ENCODE results near the gene ZDHHC8. TPM values are rescaled to one million over a fixed set of nuclear protein-coding genes. Genes with fewer than 3 reads are reported as not detected.

The ZDHHC8 gene
- total and polyA plus RNA-seq, 2 experiments from 2014 or later = 30.3 to 53.4 TPM

DNA sequence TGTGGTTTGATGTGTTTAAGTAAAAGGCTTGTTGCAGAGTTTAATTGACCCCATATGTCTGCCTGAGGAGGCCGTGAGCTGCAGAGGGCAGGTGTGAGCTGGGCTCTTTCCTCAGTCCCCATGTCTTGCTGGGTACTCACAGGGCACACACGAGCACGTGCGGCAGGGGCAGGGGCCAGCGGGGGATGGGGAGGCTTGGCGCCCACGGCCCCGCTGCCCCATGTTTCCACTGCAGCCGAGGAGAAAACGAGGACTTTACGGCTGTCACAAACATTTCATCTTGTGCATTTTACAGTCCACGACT is 43.9 kb downstream of the ZDHHC8 start:
- H3K9me3 ChIP-seq (ENCODE audit: low read depth) = no peaks in the 10 kb centered on the region
- no peaks in the 10 kb centered on the region for H3K36me3 ChIP-seq
- no peaks in the 10 kb centered on the region for H3K27me3 ChIP-seq
- H3K4me1 ChIP-seq (ENCODE audit: low read depth) = no peaks in the 10 kb centered on the region
- no peak for DNase-seq (ENCODE audit: low read depth in 1 of 2, low spot score in 1 of 2)
- H3K27ac ChIP-seq = no peak overlapping the region
- H3K4me3 ChIP-seq = no peak overlapping the region
- TF ChIP-seq, protein P1, sequence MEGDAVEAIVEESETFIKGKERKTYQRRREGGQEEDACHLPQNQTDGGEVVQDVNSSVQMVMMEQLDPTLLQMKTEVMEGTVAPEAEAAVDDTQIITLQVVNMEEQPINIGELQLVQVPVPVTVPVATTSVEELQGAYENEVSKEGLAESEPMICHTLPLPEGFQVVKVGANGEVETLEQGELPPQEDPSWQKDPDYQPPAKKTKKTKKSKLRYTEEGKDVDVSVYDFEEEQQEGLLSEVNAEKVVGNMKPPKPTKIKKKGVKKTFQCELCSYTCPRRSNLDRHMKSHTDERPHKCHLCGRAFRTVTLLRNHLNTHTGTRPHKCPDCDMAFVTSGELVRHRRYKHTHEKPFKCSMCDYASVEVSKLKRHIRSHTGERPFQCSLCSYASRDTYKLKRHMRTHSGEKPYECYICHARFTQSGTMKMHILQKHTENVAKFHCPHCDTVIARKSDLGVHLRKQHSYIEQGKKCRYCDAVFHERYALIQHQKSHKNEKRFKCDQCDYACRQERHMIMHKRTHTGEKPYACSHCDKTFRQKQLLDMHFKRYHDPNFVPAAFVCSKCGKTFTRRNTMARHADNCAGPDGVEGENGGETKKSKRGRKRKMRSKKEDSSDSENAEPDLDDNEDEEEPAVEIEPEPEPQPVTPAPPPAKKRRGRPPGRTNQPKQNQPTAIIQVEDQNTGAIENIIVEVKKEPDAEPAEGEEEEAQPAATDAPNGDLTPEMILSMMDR (IDR thresholded peaks at IDR 0.05; ENCODE audit: low read depth, low read length) = no peak

DNA sequence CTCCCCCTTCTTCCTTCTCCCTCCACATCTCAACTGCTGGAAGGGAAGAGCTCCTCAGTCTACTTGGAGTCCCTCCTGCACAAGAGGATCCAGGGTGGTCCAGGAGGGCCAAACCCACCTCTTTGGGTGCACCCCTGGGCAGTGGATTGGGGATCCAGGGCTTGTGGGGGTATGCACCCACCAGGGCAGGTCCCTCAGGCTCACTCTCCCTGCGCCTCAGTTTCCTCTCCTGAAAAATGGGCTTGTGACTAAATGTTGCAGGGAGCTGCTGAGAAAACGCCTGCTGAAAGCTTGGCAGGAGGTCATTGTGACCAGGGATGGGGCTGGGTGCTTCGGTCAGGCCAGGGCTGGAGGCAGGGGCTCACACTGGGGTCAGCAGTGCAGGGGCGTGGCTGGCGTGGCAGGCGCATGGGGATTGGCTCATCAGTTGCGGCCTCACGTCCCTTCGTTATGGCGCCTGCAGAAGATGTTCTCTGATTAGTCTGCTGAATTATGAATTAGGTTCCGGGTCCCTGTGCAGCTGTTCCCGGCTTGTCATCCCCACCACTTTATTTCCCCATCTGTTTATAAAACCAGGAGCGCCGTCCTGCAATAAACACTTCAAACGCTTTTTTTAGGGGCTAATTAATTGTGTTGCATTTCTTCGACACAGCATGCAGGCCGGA is 44.9 kb downstream of the ZDHHC8 start:
- H3K4me1 ChIP-seq (ENCODE audit: low read depth) = no peaks in the 10 kb centered on the region
- TF ChIP-seq, protein P1 (IDR thresholded peaks at IDR 0.05; ENCODE audit: low read depth, low read length) = no peak
- DNase-seq (ENCODE audit: low read depth in 1 of 2, low spot score in 1 of 2) = no peak

DNA sequence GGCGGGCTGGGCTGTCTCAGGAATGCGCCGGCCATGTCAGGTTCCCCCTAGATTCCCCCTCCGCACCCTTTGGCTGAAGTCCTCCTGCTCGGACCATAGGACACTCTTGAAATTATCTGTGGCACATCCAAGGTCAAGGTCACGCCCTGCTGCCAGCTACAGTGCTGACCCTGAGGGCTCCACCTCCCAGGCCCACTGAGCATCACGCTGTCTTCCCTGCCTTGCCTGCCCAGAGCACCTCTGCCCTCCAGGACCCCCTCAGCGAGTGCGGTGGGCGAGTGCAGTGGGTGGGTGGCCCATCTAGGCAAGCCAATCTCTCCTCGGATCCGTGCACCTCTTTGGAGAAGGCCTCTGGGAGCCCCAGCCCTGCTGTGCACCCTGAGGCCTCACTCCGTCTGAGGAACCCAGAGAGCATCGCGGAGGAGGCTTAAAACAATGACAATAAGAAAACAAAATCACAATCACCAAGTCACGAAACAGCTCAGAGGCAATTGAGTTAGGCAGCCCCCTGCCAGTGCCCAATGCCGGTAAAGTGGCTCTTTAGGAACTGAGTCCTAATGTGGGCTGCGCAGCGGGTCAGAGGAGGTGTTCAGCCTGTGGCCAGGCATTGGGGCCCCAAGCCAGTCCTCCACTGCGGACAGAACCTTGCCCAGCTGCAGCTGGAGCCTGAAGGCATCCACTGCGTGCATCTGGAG is 45.8 kb downstream of the ZDHHC8 start:
- TF ChIP-seq, protein P1 (IDR thresholded peaks at IDR 0.05; ENCODE audit: low read depth, low read length) = no peak
- H3K9me3 ChIP-seq (ENCODE audit: low read depth) = no peaks in the 10 kb centered on the region
- no peak overlapping the region for H3K4me3 ChIP-seq
- no peak overlapping the region for H3K27ac ChIP-seq
- H3K27me3 ChIP-seq = no peaks in the 10 kb centered on the region
- H3K36me3 ChIP-seq = no peaks in the 10 kb centered on the region
- DNase-seq (ENCODE audit: low read depth in 1 of 2, low spot score in 1 of 2) = no peak
- no peaks in the 10 kb centered on the region for H3K4me1 ChIP-seq (ENCODE audit: low read depth)

More for the DNA sequence above, 44.9 kb downstream of the ZDHHC8 start:
- Histone ChIP-seq H3K36me3 (no peaks in the 10 kb centered on the region), H3K27me3 (no peaks in the 10 kb centered on the region), H3K9me3 (ENCODE audit: low read depth) (no peaks in the 10 kb centered on the region), H3K4me3 (no peak overlapping the region), H3K27ac (no peak overlapping the region)

DNA sequence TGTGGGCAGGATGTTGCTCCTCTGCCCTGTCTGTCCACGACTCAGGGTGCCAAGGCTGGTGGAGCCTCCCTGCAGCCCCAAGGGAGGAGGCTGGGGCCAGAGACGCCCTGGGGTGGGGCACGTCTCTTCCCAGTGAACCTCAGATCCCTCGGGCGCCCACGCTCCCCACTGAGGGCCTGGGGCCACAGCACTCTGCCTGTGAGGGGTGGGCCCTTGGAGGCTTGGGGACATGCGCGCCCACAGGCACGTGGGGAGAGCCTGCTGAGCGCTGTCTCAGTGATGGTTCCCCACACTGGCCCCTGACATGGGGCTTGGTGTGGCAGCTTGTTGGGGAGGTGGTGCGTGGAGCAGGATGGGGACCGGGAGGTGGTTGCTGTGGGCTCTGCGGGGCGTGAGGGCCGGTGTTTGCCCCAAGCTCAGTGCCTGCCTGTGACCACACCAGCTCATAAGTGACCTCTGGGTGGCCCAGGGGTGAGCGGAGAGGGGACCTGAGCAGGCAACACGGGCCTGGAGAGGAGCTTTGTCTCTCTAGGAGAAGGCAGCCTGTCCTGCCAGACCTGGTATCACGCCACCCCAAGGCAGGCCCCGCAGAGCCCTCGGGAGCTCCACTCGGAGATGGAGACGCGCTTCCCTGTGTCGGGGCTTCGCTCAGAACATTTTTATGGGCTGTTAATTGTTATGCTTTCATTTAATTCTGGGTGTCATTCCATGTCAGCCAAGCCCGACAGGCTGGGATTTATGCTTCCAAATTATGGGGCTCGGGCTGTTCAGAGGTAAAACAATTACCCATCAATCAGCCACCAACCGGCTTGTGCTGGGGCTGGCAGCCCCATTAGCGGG is 46.7 kb downstream of the ZDHHC8 start:
- Histone ChIP-seq H3K27me3 (no peaks in the 10 kb centered on the region), H3K4me3 (no peak overlapping the region), H3K36me3 (no peaks in the 10 kb centered on the region), H3K4me1 (ENCODE audit: low read depth) (no peaks in the 10 kb centered on the region), H3K9me3 (ENCODE audit: low read depth) (no peaks in the 10 kb centered on the region), H3K27ac (no peak overlapping the region)
- TF ChIP-seq, protein P1 (IDR thresholded peaks at IDR 0.05; ENCODE audit: low read depth, low read length) = no peak
- no peak for DNase-seq (ENCODE audit: low read depth in 1 of 2, low spot score in 1 of 2)

DNA sequence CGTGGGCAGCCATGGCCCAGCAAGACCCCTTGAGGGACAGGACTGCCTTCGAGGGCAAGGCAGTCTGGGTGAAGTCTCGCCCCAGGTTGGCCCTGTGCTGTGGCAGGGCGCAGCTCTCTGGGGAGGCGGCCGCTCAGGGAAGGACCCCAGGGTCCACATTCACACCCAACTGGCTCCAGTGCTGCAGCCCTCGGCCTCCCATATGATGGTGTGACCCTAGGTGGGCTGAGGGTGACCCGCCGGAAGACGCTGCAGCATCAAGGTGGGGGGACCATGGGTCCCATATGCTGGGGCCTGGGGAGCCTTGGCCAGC is 47.3 kb downstream of the ZDHHC8 start:
- Histone ChIP-seq H3K27ac (no peak overlapping the region), H3K4me3 (no peak overlapping the region), H3K4me1 (ENCODE audit: low read depth) (no peaks in the 10 kb centered on the region), H3K36me3 (no peaks in the 10 kb centered on the region), H3K9me3 (ENCODE audit: low read depth) (no peaks in the 10 kb centered on the region), H3K27me3 (no peaks in the 10 kb centered on the region)
- TF ChIP-seq, protein P1 (IDR thresholded peaks at IDR 0.05; ENCODE audit: low read depth, low read length) = no peak
- no peak for DNase-seq (ENCODE audit: low read depth in 1 of 2, low spot score in 1 of 2)
